WTC11 (cell line): ENCODE measurements around the gene GRM1. TPM values are rescaled to one million over a fixed set of nuclear protein-coding genes. Genes with fewer than 3 reads are reported as not detected.

Experiments
- ATAC-seq: fragments of 200-7000 bp; cut with Tn5 transposase; 2 replicates; pipeline ENCODE4 v1.10.0; 2021; ENCODE audit warnings: mild to moderate bottlenecking, moderate library complexity
- CTCF ChIA-PET: fragments of 300-600 bp; sonication (Branson Sonifier 250); formaldehyde crosslinking; loops from one replicate; lab custom pipeline; 2021; ENCODE audit warnings: antibody characterized with exemption; lab: Charles Lee
- POLR2A ChIA-PET: fragments of 350-600 bp; sonication (Branson Sonifier 250); formaldehyde crosslinking; loops from one replicate; lab custom pipeline; 2021; ENCODE audit warnings: antibody characterized with exemption; lab: Charles Lee
- DNase-seq: peaks from one replicate; pipeline ENCODE4 v3.0.0; 2021; ENCODE audit warnings: low spot score
- H3K27ac Mint-ChIP-seq: 2 replicates; pipeline ENCODE4 v1.8.0; 2021; ENCODE audit warnings: mixed read lengths
- H3K27me3 Mint-ChIP-seq: 2 replicates; pipeline ENCODE4 v1.8.0; 2021; ENCODE audit warnings: low read depth, mild to moderate bottlenecking, moderate library complexity, mixed read lengths
- H3K36me3 Mint-ChIP-seq: 2 replicates; pipeline ENCODE4 v1.8.0; 2021; ENCODE audit warnings: mixed read lengths
- H3K4me1 Mint-ChIP-seq: 2 replicates; pipeline ENCODE4 v1.8.0; 2022; ENCODE audit warnings: mixed read lengths
- H3K4me3 Mint-ChIP-seq: 2 replicates; pipeline ENCODE4 v1.8.0; 2021; ENCODE audit warnings: mild to moderate bottlenecking, moderate library complexity, mixed read lengths
- H3K9me3 Mint-ChIP-seq: 2 replicates; pipeline ENCODE4 v1.8.0; 2021; ENCODE audit warnings: mixed read lengths
- AFF4 ChIP-seq: sonication (generic); formaldehyde crosslinking; IDR thresholded peaks from 2 replicates; pipeline ENCODE4 v1.8.1; 2023; ENCODE audit warnings: mild to moderate bottlenecking, missing genetic modification reagents, borderline replicate concordance
- CBFB ChIP-seq: sonication (generic); formaldehyde crosslinking; IDR thresholded peaks from 2 replicates; pipeline ENCODE4 v1.8.1; 2022; ENCODE audit warnings: mild to moderate bottlenecking, low read depth, missing genetic modification reagents
- CREM ChIP-seq: sonication (generic); formaldehyde crosslinking; IDR thresholded peaks from 2 replicates; pipeline ENCODE4 v1.8.1; 2022; ENCODE audit warnings: mild to moderate bottlenecking, missing genetic modification reagents, moderate library complexity
- FOXJ3 ChIP-seq: sonication (generic); formaldehyde crosslinking; IDR thresholded peaks from 2 replicates; pipeline ENCODE4 v1.9.0; 2021; ENCODE audit warnings: missing genetic modification reagents, mild to moderate bottlenecking, borderline replicate concordance
- GRHL2 ChIP-seq: fragments of 250-450 bp; sonication (Bioruptor Pico); IDR thresholded peaks from 2 replicates; pipeline ENCODE4 v1.8.0; 2022; ENCODE audit warnings: mild to moderate bottlenecking, moderate library complexity; ENCODE audit not compliant: insufficient replicate concordance, severe bottlenecking
- HMGA2 ChIP-seq: fragments of 250-450 bp; sonication (Bioruptor Pico); IDR thresholded peaks from 2 replicates; pipeline ENCODE4 v1.4.0; 2021; ENCODE audit warnings: mild to moderate bottlenecking, moderate library complexity
- IRF1 ChIP-seq: sonication (generic); formaldehyde crosslinking; IDR thresholded peaks from 2 replicates; pipeline ENCODE4 v1.8.0; 2023; ENCODE audit warnings: missing genetic modification reagents
- NFATC4 ChIP-seq: fragments of 250-450 bp; sonication (Bioruptor Pico); IDR thresholded peaks from 2 replicates; pipeline ENCODE4 v1.9.0; 2021; ENCODE audit warnings: mild to moderate bottlenecking
- NR1H2 ChIP-seq: sonication (generic); formaldehyde crosslinking; IDR thresholded peaks from 2 replicates; pipeline ENCODE4 v1.9.0; 2021; ENCODE audit warnings: mild to moderate bottlenecking, moderate library complexity, missing genetic modification reagents
- RORB ChIP-seq: fragments of 250-450 bp; sonication (Bioruptor Pico); IDR thresholded peaks from 2 replicates; pipeline ENCODE4 v1.9.0; 2021; ENCODE audit warnings: mild to moderate bottlenecking
- TEAD1 ChIP-seq: sonication (generic); formaldehyde crosslinking; IDR thresholded peaks from 2 replicates; pipeline ENCODE4 v1.8.0; 2022; ENCODE audit warnings: mild to moderate bottlenecking, missing genetic modification reagents
- ZNF121 ChIP-seq: sonication (generic); formaldehyde crosslinking; IDR thresholded peaks from 2 replicates; pipeline ENCODE4 v1.8.0; 2023; ENCODE audit warnings: missing genetic modification reagents
- ZNF219 ChIP-seq: sonication (generic); formaldehyde crosslinking; IDR thresholded peaks from 2 replicates; pipeline ENCODE4 v1.8.0; 2023; ENCODE audit warnings: missing genetic modification reagents, mild to moderate bottlenecking, borderline replicate concordance
- ZNF317 ChIP-seq: sonication (generic); formaldehyde crosslinking; IDR thresholded peaks from 2 replicates; pipeline ENCODE4 v1.8.1; 2023; ENCODE audit warnings: low read depth, mild to moderate bottlenecking, moderate library complexity, missing genetic modification reagents, borderline replicate concordance
- ZNF425 ChIP-seq: fragments of 250-450 bp; sonication (Bioruptor Pico); conservative IDR thresholded peaks from 2 replicates; pipeline ENCODE4 v1.9.0; 2021; ENCODE audit warnings: mild to moderate bottlenecking
- total RNA-seq: library from RNA; stranded (reverse); gene quantifications from 3 replicates; pipeline ENCODE4 v1.2.3, GENCODE V29; 2021
- TF ChIP-seq, protein P1 (sequence below): sonication (generic); formaldehyde crosslinking; conservative IDR thresholded peaks from 2 replicates; pipeline ENCODE4 v1.8.1; 2022; ENCODE audit warnings: mild to moderate bottlenecking, missing genetic modification reagents
- TF ChIP-seq, protein P2 (sequence below): sonication (generic); formaldehyde crosslinking; IDR thresholded peaks from 2 replicates; pipeline ENCODE4 v1.8.0; 2023; ENCODE audit warnings: missing genetic modification reagents, mild to moderate bottlenecking, borderline replicate concordance
- TF ChIP-seq, protein P3 (sequence below): fragments of 250-450 bp; sonication (Bioruptor Pico); IDR thresholded peaks from 2 replicates; pipeline ENCODE4 v1.9.0; 2021; ENCODE audit warnings: moderate library complexity, mild to moderate bottlenecking, inconsistent platforms, borderline replicate concordance

Gene GRM1
- total RNA-seq, 1 experiment from 2014 or later, result 0.46 TPM

DNA sequence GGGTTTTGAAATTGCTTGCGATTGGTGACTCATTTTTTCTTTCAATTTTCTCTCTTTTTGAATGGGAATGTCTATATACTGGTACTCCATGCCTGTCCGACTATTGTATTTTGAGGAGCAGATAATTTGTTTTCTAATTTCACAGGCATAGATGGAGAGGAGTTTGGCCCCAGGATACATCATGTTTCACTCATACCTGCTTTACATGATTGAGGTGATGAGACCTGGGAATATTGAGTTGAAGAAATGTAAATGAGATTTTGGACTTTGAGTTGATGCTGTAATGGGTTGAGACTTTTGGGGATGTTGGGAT is 261.7 kb downstream of the GRM1 start:
- DNase-seq (no peak), ATAC-seq (no peak)
- no peaks in the 10 kb centered on the region for H3K36me3 Mint-ChIP-seq
- no peaks in the 10 kb centered on the region for H3K27me3 Mint-ChIP-seq
- H3K27ac Mint-ChIP-seq, result no peak overlapping the region
- CTCF ChIA-PET, result no interaction called here
- H3K9me3 Mint-ChIP-seq, result peaks cover 10% of the 10 kb centered on the region
- no peak overlapping the region for H3K4me3 Mint-ChIP-seq
- TF ChIP-seq, protein P1, sequence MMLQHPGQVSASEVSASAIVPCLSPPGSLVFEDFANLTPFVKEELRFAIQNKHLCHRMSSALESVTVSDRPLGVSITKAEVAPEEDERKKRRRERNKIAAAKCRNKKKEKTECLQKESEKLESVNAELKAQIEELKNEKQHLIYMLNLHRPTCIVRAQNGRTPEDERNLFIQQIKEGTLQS, result no peak
- no peak for TF ChIP-seq ZNF425 (CRISPR knock-in tag)
- no peak for TF ChIP-seq HMGA2 (CRISPR knock-in tag)
- TF ChIP-seq, all 79 proteins: peak for 0
- H3K4me1 Mint-ChIP-seq, result no peaks in the 10 kb centered on the region
- POLR2A ChIA-PET, result no interaction called here

- ChIA-PET CTCF (no interaction called here), POLR2A (no interaction called here)
- no peak overlapping the region for H3K27ac Mint-ChIP-seq
- TF ChIP-seq FOXJ3 (CRISPR knock-in tag) (no peak), CBFB (no peak), ZNF219 (CRISPR knock-in tag) (no peak), ZNF121 (no peak), GRHL2 (CRISPR knock-in tag) (no peak), IRF1 (no peak), NR1H2 (no peak), NFATC4 (CRISPR knock-in tag) (no peak), CREM (CRISPR knock-in tag) (no peak), AFF4 (no peak), ZNF317 (CRISPR knock-in tag) (no peak), TEAD1 (no peak), RORB (CRISPR knock-in tag) (no peak)
- TF ChIP-seq, protein P2, sequence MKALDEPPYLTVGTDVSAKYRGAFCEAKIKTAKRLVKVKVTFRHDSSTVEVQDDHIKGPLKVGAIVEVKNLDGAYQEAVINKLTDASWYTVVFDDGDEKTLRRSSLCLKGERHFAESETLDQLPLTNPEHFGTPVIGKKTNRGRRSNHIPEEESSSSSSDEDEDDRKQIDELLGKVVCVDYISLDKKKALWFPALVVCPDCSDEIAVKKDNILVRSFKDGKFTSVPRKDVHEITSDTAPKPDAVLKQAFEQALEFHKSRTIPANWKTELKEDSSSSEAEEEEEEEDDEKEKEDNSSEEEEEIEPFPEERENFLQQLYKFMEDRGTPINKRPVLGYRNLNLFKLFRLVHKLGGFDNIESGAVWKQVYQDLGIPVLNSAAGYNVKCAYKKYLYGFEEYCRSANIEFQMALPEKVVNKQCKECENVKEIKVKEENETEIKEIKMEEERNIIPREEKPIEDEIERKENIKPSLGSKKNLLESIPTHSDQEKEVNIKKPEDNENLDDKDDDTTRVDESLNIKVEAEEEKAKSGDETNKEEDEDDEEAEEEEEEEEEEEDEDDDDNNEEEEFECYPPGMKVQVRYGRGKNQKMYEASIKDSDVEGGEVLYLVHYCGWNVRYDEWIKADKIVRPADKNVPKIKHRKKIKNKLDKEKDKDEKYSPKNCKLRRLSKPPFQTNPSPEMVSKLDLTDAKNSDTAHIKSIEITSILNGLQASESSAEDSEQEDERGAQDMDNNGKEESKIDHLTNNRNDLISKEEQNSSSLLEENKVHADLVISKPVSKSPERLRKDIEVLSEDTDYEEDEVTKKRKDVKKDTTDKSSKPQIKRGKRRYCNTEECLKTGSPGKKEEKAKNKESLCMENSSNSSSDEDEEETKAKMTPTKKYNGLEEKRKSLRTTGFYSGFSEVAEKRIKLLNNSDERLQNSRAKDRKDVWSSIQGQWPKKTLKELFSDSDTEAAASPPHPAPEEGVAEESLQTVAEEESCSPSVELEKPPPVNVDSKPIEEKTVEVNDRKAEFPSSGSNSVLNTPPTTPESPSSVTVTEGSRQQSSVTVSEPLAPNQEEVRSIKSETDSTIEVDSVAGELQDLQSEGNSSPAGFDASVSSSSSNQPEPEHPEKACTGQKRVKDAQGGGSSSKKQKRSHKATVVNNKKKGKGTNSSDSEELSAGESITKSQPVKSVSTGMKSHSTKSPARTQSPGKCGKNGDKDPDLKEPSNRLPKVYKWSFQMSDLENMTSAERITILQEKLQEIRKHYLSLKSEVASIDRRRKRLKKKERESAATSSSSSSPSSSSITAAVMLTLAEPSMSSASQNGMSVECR (CRISPR knock-in tag), result no peak
- TF ChIP-seq, protein P3, sequence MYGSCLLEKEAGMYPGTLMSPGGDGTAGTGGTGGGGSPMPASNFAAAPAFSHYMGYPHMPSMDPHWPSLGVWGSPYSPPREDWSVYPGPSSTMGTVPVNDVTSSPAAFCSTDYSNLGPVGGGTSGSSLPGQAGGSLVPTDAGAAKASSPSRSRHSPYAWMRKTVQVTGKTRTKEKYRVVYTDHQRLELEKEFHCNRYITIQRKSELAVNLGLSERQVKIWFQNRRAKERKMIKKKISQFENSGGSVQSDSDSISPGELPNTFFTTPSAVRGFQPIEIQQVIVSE, result no peak
- H3K27me3 Mint-ChIP-seq, result no peaks in the 10 kb centered on the region
- H3K4me1 Mint-ChIP-seq, result no peaks in the 10 kb centered on the region
- DNase-seq, result no peak
- no peak for ATAC-seq
- H3K4me3 Mint-ChIP-seq, result no peak overlapping the region
- H3K9me3 Mint-ChIP-seq, result peaks cover 6% of the 10 kb centered on the region
- H3K36me3 Mint-ChIP-seq, result no peaks in the 10 kb centered on the region
Observed at GRCh38 chr6:146292506-146292905, 263.6 kb downstream of the GRM1 start.
